ENCODE measurements around the gene SSBP1. TPM values are rescaled to one million over a fixed set of nuclear protein-coding genes. Genes with fewer than 3 reads are reported as not detected.

SSBP1 gene
- total RNA-seq, 3 donors from 2014 or later (not counting 1 experiment from before 2014, with no cell fraction given) = 98.7 to 112 (median 106) TPM

GRCh38 chr7:141714571-141714970 is 23.6 kb upstream of the SSBP1 start:
- Histone ChIP-seq H3K4me1 (ENCODE audit: control insufficient read depth, insufficient read depth, low read length) (no peaks in the 10 kb centered on the region), H3K27me3 (ENCODE audit: control insufficient read depth, insufficient read depth, low read length) (no peaks in the 10 kb centered on the region), H3K9me3 (ENCODE audit: control insufficient read depth, insufficient read depth, low read length) (no peaks in the 10 kb centered on the region), H3K36me3 (ENCODE audit: control insufficient read depth, insufficient read depth, low read length) (no peaks in the 10 kb centered on the region), H3K27ac (ENCODE audit: low read length) (no peak overlapping the region), H3K4me3 (ENCODE audit: low read length) (no peak overlapping the region)
- H3K27ac Mint-ChIP-seq = no peak overlapping the region
- H3K9me3 Mint-ChIP-seq = no peaks in the 10 kb centered on the region
- intact Hi-C loops (cut with micrococcal nuclease) = no loop called here
- no peaks in the 10 kb centered on the region for H3K36me3 Mint-ChIP-seq
- DNase-seq (no peak), ATAC-seq (no peak)
- H3K4me3 Mint-ChIP-seq = no peak overlapping the region
- no peaks in the 10 kb centered on the region for H3K27me3 Mint-ChIP-seq (ENCODE audit: low read depth in 2 of 2)
- WGBS (ENCODE audit: insufficient coverage) = 85% methylated on average over 2 of the region's 2 CpGs
- peaks cover 14 to 21% of the 10 kb centered on the region in 2 donors for H3K4me1 Mint-ChIP-seq
- TF ChIP-seq, protein P1, sequence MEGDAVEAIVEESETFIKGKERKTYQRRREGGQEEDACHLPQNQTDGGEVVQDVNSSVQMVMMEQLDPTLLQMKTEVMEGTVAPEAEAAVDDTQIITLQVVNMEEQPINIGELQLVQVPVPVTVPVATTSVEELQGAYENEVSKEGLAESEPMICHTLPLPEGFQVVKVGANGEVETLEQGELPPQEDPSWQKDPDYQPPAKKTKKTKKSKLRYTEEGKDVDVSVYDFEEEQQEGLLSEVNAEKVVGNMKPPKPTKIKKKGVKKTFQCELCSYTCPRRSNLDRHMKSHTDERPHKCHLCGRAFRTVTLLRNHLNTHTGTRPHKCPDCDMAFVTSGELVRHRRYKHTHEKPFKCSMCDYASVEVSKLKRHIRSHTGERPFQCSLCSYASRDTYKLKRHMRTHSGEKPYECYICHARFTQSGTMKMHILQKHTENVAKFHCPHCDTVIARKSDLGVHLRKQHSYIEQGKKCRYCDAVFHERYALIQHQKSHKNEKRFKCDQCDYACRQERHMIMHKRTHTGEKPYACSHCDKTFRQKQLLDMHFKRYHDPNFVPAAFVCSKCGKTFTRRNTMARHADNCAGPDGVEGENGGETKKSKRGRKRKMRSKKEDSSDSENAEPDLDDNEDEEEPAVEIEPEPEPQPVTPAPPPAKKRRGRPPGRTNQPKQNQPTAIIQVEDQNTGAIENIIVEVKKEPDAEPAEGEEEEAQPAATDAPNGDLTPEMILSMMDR (IDR thresholded peaks at IDR 0.05) = no peak

GRCh38 chr7:141715018-141715417 is 23.1 kb upstream of the SSBP1 start:
- H3K9me3 ChIP-seq (ENCODE audit: control insufficient read depth, insufficient read depth, low read length) = no peaks in the 10 kb centered on the region
- Mint-ChIP-seq H3K4me3 (no peak overlapping the region), H3K27ac (no peak overlapping the region), H3K27me3 (ENCODE audit: low read depth in 2 of 2) (no peaks in the 10 kb centered on the region), H3K36me3 (no peaks in the 10 kb centered on the region), H3K4me1 (peaks cover 14 to 19% of the 10 kb centered on the region in 2 donors), H3K9me3 (no peaks in the 10 kb centered on the region)
- no peaks in the 10 kb centered on the region for H3K27me3 ChIP-seq (ENCODE audit: control insufficient read depth, insufficient read depth, low read length)
- no peaks in the 10 kb centered on the region for H3K4me1 ChIP-seq (ENCODE audit: control insufficient read depth, insufficient read depth, low read length)
- no peak for ATAC-seq
- TF ChIP-seq, protein P1 (IDR thresholded peaks at IDR 0.05) = no peak
- H3K36me3 ChIP-seq (ENCODE audit: control insufficient read depth, insufficient read depth, low read length) = no peaks in the 10 kb centered on the region
- intact Hi-C loops (cut with micrococcal nuclease) = no loop called here
- no peak overlapping the region for H3K4me3 ChIP-seq (ENCODE audit: low read length)
- WGBS (ENCODE audit: insufficient coverage) = 95% methylated on average over 2 of the region's 4 CpGs
- H3K27ac ChIP-seq (ENCODE audit: low read length) = no peak overlapping the region
- DNase-seq = no peak

DNA sequence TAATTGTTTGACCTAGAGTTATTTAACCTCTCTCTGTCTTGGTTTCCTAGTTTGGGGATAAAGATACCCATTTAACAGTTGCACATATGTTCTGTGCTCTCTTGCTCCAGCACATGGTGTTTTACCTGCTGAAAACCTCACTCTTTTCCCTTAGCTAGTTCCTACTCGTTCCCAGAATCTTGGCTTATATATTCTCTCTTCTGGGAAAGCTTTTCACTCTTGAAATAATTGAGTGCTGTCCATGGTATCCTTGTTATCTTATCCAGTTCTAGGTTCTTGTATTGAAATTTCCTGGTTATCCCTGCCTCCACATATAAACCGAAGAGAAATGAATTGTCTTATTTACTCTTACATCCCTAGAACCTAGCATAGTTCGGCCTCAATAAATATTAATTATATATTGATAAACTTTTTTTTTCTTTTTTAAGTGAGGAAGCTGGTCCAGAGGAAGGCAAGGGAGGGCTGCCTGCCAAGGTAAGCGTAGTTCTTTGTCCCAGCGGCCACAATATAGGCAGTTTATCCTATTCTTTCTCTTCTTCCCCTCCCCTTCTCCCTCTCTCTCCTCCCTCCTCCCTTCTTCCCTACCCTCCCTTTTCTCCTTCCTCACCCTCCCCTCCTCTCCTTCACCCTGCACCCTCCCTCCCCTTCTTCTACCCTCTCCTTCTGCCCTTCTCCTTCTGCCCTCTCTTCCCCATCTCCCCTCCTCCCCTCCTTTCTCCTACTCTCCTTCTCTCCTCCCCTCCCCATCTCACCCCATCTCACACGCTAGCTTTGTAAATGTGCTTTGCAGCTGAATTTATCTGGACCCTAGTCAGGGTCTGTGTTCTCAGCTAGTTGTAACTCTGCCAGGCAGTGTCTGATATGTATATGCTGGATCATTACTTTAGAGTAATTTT is 22.1 kb upstream of the SSBP1 start:
- DNase-seq = no peak
- WGBS (ENCODE audit: insufficient coverage) = 93% methylated on average over 4 of the region's 6 CpGs
- no peak overlapping the region for H3K4me3 Mint-ChIP-seq

More for the DNA sequence above, 22.1 kb upstream of the SSBP1 start:
- H3K27ac ChIP-seq (ENCODE audit: low read length) = no peak overlapping the region
- no peaks in the 10 kb centered on the region for H3K36me3 Mint-ChIP-seq
- no peaks in the 10 kb centered on the region for H3K4me1 ChIP-seq (ENCODE audit: control insufficient read depth, insufficient read depth, low read length)
- H3K9me3 ChIP-seq (ENCODE audit: control insufficient read depth, insufficient read depth, low read length) = no peaks in the 10 kb centered on the region
- ATAC-seq = no peak
- no peaks in the 10 kb centered on the region for H3K36me3 ChIP-seq (ENCODE audit: control insufficient read depth, insufficient read depth, low read length)
- no peaks in the 10 kb centered on the region for H3K9me3 Mint-ChIP-seq
- H3K27me3 Mint-ChIP-seq (ENCODE audit: low read depth in 2 of 2) = no peaks in the 10 kb centered on the region
- no peak overlapping the region for H3K4me3 ChIP-seq (ENCODE audit: low read length)
- TF ChIP-seq, protein P1 (IDR thresholded peaks at IDR 0.05) = no peak
- no peaks in the 10 kb centered on the region for H3K27me3 ChIP-seq (ENCODE audit: control insufficient read depth, insufficient read depth, low read length)
- intact Hi-C loops (cut with micrococcal nuclease) = no loop called here
- no peak overlapping the region for H3K27ac Mint-ChIP-seq
- peaks cover 9 to 11% of the 10 kb centered on the region in 2 donors for H3K4me1 Mint-ChIP-seq
